B cell (primary cell): ENCODE measurements around the gene PJVK. TPM values are rescaled to one million over a fixed set of nuclear protein-coding genes. Genes with fewer than 3 reads are reported as not detected.
A peak's percentile ranks its signal among the peaks of the same experiment; 100 is the strongest.

ENCODE experiments used
- ATAC-seq: fragments of 200-7000 bp; cut with Tn5 transposase; one replicate; pipeline ENCODE4 v1.10.0; 2021; ENCODE audit warnings: low read depth, mild to moderate bottlenecking, moderate number of reproducible peaks, moderate library complexity
- CTCF ChIA-PET: fragments of 350-600 bp; sonication (Branson Sonifier 250); formaldehyde crosslinking; loops from one replicate; lab custom pipeline; 2021; ENCODE audit warnings: antibody characterized with exemption, inconsistent platforms; lab: Charles Lee
- POLR2A ChIA-PET: fragments of 350-600 bp; sonication (Branson Sonifier 250); formaldehyde crosslinking; loops from one replicate; lab custom pipeline; 2021; ENCODE audit warnings: antibody characterized with exemption; lab: Charles Lee
- DNase-seq: peaks from one replicate; pipeline ENCODE4 v3.0.0; 2013
- H2AFZ ChIP-seq: 2 replicates; pipeline ENCODE4 v1.6.1; 2012; ENCODE audit warnings: mild to moderate bottlenecking, low read depth, low read length; ENCODE audit not compliant: insufficient read depth, poor library complexity, severe bottlenecking
- H3K27ac ChIP-seq, 2 donors: 1 replicate in 1 of 2; 2 replicates in 1 of 2; pipeline ENCODE4 v1.5.1; 2012 to 2013; ENCODE audit warnings: low read length in 2 of 2, mild to moderate bottlenecking in 2 of 2, moderate library complexity in 1 of 2
- H3K27me3 ChIP-seq, 4 experiments: fragments of 200-600 bp in 1 of 4; sonication (generic) in 1 of 4; replicated peaks in 1 of 4; 1 replicate in 2 of 4; 2 replicates in 2 of 4; pipeline versions ENCODE4 v1.6.1 to v1.7.0; 2013 to 2016; ENCODE audit warnings: low read length in 3 of 4, mild to moderate bottlenecking in 2 of 4, mixed read lengths in 1 of 4, moderate library complexity in 1 of 4; ENCODE audit not compliant: insufficient read depth in 4 of 4, control insufficient read depth in 3 of 4; ENCODE audit errors: control extremely low read depth in 1 of 4
- H3K36me3 ChIP-seq, 2 experiments: replicated peaks in 1 of 2; 1 replicate in 1 of 2; 2 replicates in 1 of 2; pipeline versions ENCODE4 v1.6.1 to v1.7.1; 2013; ENCODE audit warnings: low read length in 1 of 2; ENCODE audit not compliant: insufficient read depth in 2 of 2, control insufficient read depth in 1 of 2; ENCODE audit errors: control extremely low read depth in 1 of 2, extremely low read depth in 1 of 2
- H3K4me1 ChIP-seq, 2 donors: fragments of 200-600 bp in 1 of 2; sonication (generic) in 1 of 2; 1 replicate in 1 of 2; 2 replicates in 1 of 2; pipeline versions ENCODE4 v1.5.1 to v1.6.1; 2013 to 2017; ENCODE audit warnings: low read length in 2 of 2; ENCODE audit not compliant: control insufficient read depth in 2 of 2, insufficient read depth in 2 of 2
- H3K4me2 ChIP-seq: replicated peaks from 2 replicates; pipeline ENCODE3; 2012; ENCODE audit warnings: mild to moderate bottlenecking, low read depth, low read length; ENCODE audit not compliant: poor library complexity, severe bottlenecking
- H3K4me3 ChIP-seq, 5 experiments: fragments of 200-600 bp in 1 of 5; sonication (generic) in 1 of 5; 1 replicate in 3 of 5; 2 replicates in 2 of 5; pipeline versions ENCODE4 v1.5.1 to v1.7.0; 2011 to 2016; ENCODE audit warnings: low read length in 4 of 5, mild to moderate bottlenecking in 4 of 5, low read depth in 2 of 5, control low read depth in 1 of 5, moderate library complexity in 1 of 5; ENCODE audit not compliant: insufficient read depth in 1 of 5; ENCODE audit errors: control extremely low read depth in 1 of 5, extremely low read depth in 1 of 5
- H3K79me2 ChIP-seq: fragments of 200-600 bp; sonication (generic); one replicate; pipeline ENCODE4 v1.6.0; 2016; ENCODE audit warnings: low read length; ENCODE audit not compliant: control insufficient read depth, insufficient read depth
- H3K9ac ChIP-seq: fragments of 200-600 bp; sonication (generic); 2 replicates; pipeline ENCODE4 v1.6.1; 2017; ENCODE audit warnings: mild to moderate bottlenecking, low read length, moderate library complexity
- H3K9me3 ChIP-seq, 3 donors: one replicate each; pipeline versions ENCODE4 v1.6.1 to v1.7.1; 2013; ENCODE audit warnings: low read length in 2 of 3; ENCODE audit not compliant: control insufficient read depth in 2 of 3, insufficient read depth in 1 of 3; ENCODE audit errors: control extremely low read depth in 1 of 3
- H4K20me1 ChIP-seq: 2 replicates; pipeline ENCODE4 v1.6.0; 2012; ENCODE audit warnings: mild to moderate bottlenecking, low read length; ENCODE audit not compliant: insufficient read depth, control insufficient read depth, poor library complexity, severe bottlenecking
- H3K27ac Mint-ChIP-seq: one replicate; pipeline ENCODE4 v1.8.0; 2021; ENCODE audit warnings: mixed read lengths
- H3K27me3 Mint-ChIP-seq: one replicate; pipeline ENCODE4 v1.8.0; 2021; ENCODE audit warnings: mixed read lengths
- H3K4me1 Mint-ChIP-seq: one replicate; pipeline ENCODE4 v1.8.0; 2021; ENCODE audit warnings: mixed read lengths
- H3K4me3 Mint-ChIP-seq: one replicate; pipeline ENCODE4 v1.8.0; 2021; ENCODE audit warnings: mixed read lengths
- H3K9me3 Mint-ChIP-seq: one replicate; pipeline ENCODE4 v1.8.0; 2022; ENCODE audit warnings: mixed read lengths; ENCODE audit not compliant: insufficient read depth
- EZH2 ChIP-seq: IDR thresholded peaks from 2 replicates; pipeline ENCODE4 v1.6.1; 2012; ENCODE audit warnings: borderline replicate concordance, low read depth, mild to moderate bottlenecking, moderate library complexity, low read length; ENCODE audit not compliant: insufficient read depth, poor library complexity, severe bottlenecking
- WGBS: methylation state at CpG from one replicate; pipeline ENCODE4 v1.1.5; 2013; ENCODE audit warnings: missing lambda C conversion rate; ENCODE audit not compliant: insufficient coverage; 5-methylcytosine and 5-hydroxymethylcytosine counted together
- intact Hi-C: fragments of 100-400 bp; cut with micrococcal nuclease; formaldehyde crosslinking; loops from one replicate; pipeline ENCODE4 v1.10.0; 2022
- polyA plus RNA-seq: library from polyadenylated mRNA; depleted of rRNA; stranded (reverse); fragments of >200 nt; gene quantifications from 2 replicates; pipeline ENCODE4 v1.2.3, GENCODE V29; 2012
- total RNA-seq, 2 donors: library from RNA; stranded (reverse); fragments of 120-200 nt in 1 of 2; gene quantifications; 1 replicate in 1 of 2; 2 replicates in 1 of 2; pipeline versions ENCODE4 v1.2.3 to v1.2.4, GENCODE V29; 2013 to 2022
- TF ChIP-seq, protein P1 (sequence below): fragments of 200-600 bp; IDR thresholded peaks from one replicate; pipeline ENCODE4 v1.8.0; 2022; ENCODE audit warnings: antibody characterized with exemption, mild to moderate bottlenecking

Gene PJVK
- total and polyA plus RNA-seq, 2 donors (not counting 1 experiment from before 2014, with no cell fraction given), result 2.3 to 7.9 TPM

DNA sequence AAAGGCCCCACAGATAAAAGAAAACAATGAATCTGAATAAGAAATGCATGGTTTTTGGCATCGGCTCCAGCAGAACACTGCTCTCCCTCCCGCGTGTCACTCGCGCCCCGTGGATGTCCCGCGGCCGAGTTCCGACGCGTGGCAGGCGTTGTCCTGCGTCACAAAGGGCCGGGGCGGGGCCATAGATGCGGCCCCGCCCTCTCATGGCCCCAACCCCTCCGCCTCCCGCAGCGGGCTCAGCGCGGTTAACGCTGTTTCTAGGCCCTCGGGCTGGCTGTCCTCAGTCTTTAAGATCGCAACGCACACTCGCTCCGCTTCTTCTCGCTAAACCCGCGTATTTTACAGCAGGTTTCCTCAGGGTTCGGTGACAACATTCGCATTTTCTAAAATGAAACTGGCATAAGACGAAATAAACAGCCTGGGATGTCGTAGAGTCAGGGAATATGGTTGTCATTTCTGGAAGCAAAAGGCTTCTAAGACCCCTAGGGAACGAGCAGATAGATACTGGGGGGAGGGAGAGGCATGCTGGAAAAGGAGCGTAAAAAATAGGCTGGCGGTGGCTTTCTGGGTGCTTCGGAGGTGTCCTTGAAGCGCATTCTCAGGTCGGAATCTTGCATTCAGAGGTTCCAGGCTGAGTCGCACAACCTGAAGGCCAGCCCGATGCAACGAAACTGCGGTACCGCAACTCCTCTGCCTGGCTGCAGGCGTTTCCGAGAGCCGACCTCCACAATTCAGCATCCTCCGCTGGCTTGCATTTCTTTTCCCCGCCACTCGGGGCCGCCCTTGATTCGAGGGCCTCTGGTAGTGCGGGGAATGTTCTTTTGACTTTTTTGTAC, 27.5 kb downstream of the PJVK start, which contains the start of gene FKBP7:
Gene FKBP7, minus strand, starts transcription at position 162 of the 836 bp plus-strand sequence. Its CDS starts 101 bp downstream, at position 61.
- Mint-ChIP-seq H3K9me3 (no peaks in the 10 kb centered on the region), H3K27ac (peak within 1 kb of the TSS; percentile 97), H3K27me3 (no peaks in the 10 kb centered on the region), H3K4me3 (peak within 1 kb of the TSS; percentile 98), H3K4me1 (peaks cover 41% of the 10 kb centered on the region)
- CTCF ChIA-PET, result interaction anchor here (1.0 to 1.1 kb wide), 2 partner anchors 46 to 64 kb away, joined by 3 read pairs; no protein-coding TSS in a partner anchor
- H3K4me3 ChIP-seq, result peak within 1 kb of the TSS; percentile 76 to 100 (median 98)
- WGBS, result under 1% methylated on average over 53 of the region's 56 CpGs
- intact Hi-C loops, result loop anchor here (1.0 to 2.0 kb wide), 4 partner anchors 27 to 65 kb away; partner anchors contain the start of genes PJVK and PRKRA
- no peak for TF ChIP-seq EZH2
- TF ChIP-seq, protein P1, sequence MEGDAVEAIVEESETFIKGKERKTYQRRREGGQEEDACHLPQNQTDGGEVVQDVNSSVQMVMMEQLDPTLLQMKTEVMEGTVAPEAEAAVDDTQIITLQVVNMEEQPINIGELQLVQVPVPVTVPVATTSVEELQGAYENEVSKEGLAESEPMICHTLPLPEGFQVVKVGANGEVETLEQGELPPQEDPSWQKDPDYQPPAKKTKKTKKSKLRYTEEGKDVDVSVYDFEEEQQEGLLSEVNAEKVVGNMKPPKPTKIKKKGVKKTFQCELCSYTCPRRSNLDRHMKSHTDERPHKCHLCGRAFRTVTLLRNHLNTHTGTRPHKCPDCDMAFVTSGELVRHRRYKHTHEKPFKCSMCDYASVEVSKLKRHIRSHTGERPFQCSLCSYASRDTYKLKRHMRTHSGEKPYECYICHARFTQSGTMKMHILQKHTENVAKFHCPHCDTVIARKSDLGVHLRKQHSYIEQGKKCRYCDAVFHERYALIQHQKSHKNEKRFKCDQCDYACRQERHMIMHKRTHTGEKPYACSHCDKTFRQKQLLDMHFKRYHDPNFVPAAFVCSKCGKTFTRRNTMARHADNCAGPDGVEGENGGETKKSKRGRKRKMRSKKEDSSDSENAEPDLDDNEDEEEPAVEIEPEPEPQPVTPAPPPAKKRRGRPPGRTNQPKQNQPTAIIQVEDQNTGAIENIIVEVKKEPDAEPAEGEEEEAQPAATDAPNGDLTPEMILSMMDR, result peak; percentile 78
- peak within 1 kb of the TSS; percentile 93 for H2AFZ ChIP-seq
- POLR2A ChIA-PET, result interaction anchor here (1.7 kb wide), 1 partner anchor 28 kb away, joined by 5 read pairs; the partner anchor contains the start of genes PJVK and PRKRA
- peak; percentile 93 for DNase-seq
- H3K27me3 ChIP-seq, result no peaks in the 10 kb centered on the region
- peak; percentile 74 for ATAC-seq
- peaks cover 32 to 34% of the 10 kb centered on the region in 2 donors for H3K4me1 ChIP-seq
- peaks cover 17% of the 10 kb centered on the region for H4K20me1 ChIP-seq
- H3K9me3 ChIP-seq, result no peaks in the 10 kb centered on the region
- no peaks in the 10 kb centered on the region for H3K36me3 ChIP-seq
- H3K4me2 ChIP-seq, result peak within 1 kb of the TSS; percentile 94
- peaks cover 31% of the 10 kb centered on the region for H3K79me2 ChIP-seq
- peak within 1 kb of the TSS; percentile 92 for H3K9ac ChIP-seq
- H3K27ac ChIP-seq, result peak within 1 kb of the TSS; percentile 86 to 90
